ENCODE data around the gene SPSB4. TPM values are rescaled to one million over a fixed set of nuclear protein-coding genes. Genes with fewer than 3 reads are reported as not detected.

SPSB4 gene
- total and polyA plus RNA-seq, 9 of the 15 experiments (the other 6 are each of a cell fraction or from before 2014, with no cell fraction given): not detected

GRCh38 chr3:141056751-141057171, 5.6 kb downstream of the SPSB4 start (continued):
- no peak for TF ChIP-seq ZBTB33 (CRISPR knock-in tag; IDR thresholded peaks at IDR 0.05)
- no peak for TF ChIP-seq CBFA2T2 (conservative IDR thresholded peaks at IDR 0.05)
- no peak for TF ChIP-seq PRDM10 (IDR thresholded peaks at IDR 0.05; ENCODE audit: partially characterized antibody)
- TF ChIP-seq ZNF511 (CRISPR knock-in tag; IDR thresholded peaks at IDR 0.05): no peak
- no peak for TF ChIP-seq EGR1 (conservative IDR thresholded peaks at IDR 0.05)
- no peak for TF ChIP-seq RBM14 (IDR thresholded peaks at IDR 0.05; ENCODE audit: borderline replicate concordance, insufficient read depth, low read depth, low read length)
